HG03571 (cell line): ENCODE data around the gene TANGO2.

Experiments used
- ATAC-seq: cut with Tn5 transposase; IDR thresholded peaks from one replicate; pipeline ENCODE4 v1.9.1; 2021; ENCODE audit not compliant: unreplicated experiment

The TANGO2 gene

GRCh38 chr22:20011123-20011992 lies 9.6 kb upstream of the TANGO2 start:
- ATAC-seq, result no peak

GRCh38 chr22:20011993-20012740 lies 8.7 kb upstream of the TANGO2 start:
- no peak for ATAC-seq

- no peak for ATAC-seq
These were observed 8.1 kb upstream of the TANGO2 start for GRCh38 chr22:20012741-20013331.

GRCh38 chr22:20013382-20013871 lies 7.5 kb upstream of the TANGO2 start:
- ATAC-seq, result no peak

- ATAC-seq, result no peak
These were observed 6.3 kb upstream of the TANGO2 start for GRCh38 chr22:20014526-20015186.

- no peak for ATAC-seq
These were observed 5.7 kb upstream of the TANGO2 start for GRCh38 chr22:20015187-20015625.

- no peak for ATAC-seq
These were observed 4.8 kb upstream of the TANGO2 start for GRCh38 chr22:20015971-20016733.

GRCh38 chr22:20016734-20017621 lies 3.9 kb upstream of the TANGO2 start, which contains the start of gene ARVCF:
TSS of gene ARVCF (minus strand) at chr22:20016823. CDS start at chr22:19990794, 26,029 bp downstream.
- ATAC-seq, result peak; percentile 42

GRCh38 chr22:20017622-20017958 lies 3.3 kb upstream of the TANGO2 start:
- ATAC-seq, result no peak

GRCh38 chr22:20018001-20018400 lies 2.9 kb upstream of the TANGO2 start:
- ATAC-seq, result no peak

GRCh38 chr22:20019661-20020532 lies 1.0 kb upstream of the TANGO2 start:
- no peak for ATAC-seq

- no peak for ATAC-seq
These were observed 579 bp downstream of the TANGO2 start for GRCh38 chr22:20021196-20022181.

- no peak for ATAC-seq
These were observed 1.5 kb downstream of the TANGO2 start for GRCh38 chr22:20022231-20022977.

GRCh38 chr22:20022978-20023613 lies 2.2 kb downstream of the TANGO2 start:
- no peak for ATAC-seq

GRCh38 chr22:20024225-20024624 lies 3.3 kb downstream of the TANGO2 start:
- ATAC-seq, result no peak
